ENCODE measurements around the gene POTEG. TPM values are rescaled to one million over a fixed set of nuclear protein-coding genes. Genes with fewer than 3 reads are reported as not detected.
"Not testable (repeated sequence)": the region's sequence is repeated elsewhere in the genome, so short reads cannot be mapped to it uniquely, and the experiment has no call there.

The POTEG gene
- polyA plus RNA-seq, 2 of the 4 experiments (the other 2 are of a cell fraction) = not detected

DNA sequence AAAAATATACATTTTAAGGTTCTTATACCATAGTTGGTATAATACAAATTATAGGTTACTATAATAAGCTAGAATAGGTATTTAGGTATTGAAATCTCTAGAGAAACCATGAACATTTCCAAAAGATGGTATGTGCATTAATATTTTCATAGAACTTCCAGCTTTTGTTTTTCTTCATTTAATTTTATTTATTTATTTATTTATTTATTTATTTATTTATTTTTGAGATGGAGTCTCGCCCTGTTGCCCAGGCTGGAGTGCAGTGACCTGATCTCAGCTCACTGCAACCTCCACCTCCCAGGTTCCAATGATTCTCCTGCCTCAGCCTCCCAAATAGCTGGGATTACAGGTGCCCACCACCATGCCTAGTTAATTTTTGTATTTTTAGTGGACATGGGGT is 54.0 kb downstream of the POTEG start:
- FAIRE-seq; H3K9me3 ChIP-seq; H3K4me3 ChIP-seq; DNase-seq (ENCODE audit: low read depth in 1 of 2, low spot score in 1 of 2); ATAC-seq; H3K4me2 ChIP-seq; H3K4me1 ChIP-seq; CTCF ChIA-PET; H3K27ac ChIP-seq; POLR2A ChIA-PET: not testable (repeated sequence)
- TF ChIP-seq ZC3H11A (IDR thresholded peaks at IDR 0.05) = peak; percentile 71
- WGBS (ENCODE audit: missing lambda C conversion rate) = 41% methylated on average over 1 of the region's 1 CpG

DNA sequence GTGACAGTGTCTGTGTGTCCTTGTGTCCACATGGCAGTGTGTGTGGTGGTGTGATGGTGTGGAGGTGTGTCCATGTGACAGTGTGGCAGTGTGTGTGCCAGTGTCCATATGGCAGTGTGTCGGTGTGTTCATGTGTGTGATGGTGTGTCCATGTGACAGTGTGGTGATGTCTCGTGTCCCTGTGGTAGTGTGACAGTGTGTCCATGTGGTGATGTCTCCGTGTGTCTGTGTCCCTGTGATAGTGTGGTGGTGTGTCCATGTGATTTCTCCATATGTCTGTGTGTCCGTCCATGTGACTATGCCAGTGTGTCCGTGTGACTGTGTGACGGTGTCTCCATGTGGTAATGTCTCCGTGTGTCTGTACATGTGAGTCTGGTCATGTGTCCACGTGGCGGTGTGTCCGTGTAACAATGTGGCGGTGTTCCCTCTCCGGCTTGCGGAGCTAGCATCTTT is 59.7 kb downstream of the POTEG start:
- peak in 1 of 2 experiments; percentile 7 for DNase-seq (ENCODE audit: low read depth in 1 of 2, low spot score in 1 of 2)
- FAIRE-seq, H3K4me3 ChIP-seq, H3K4me1 ChIP-seq, CTCF ChIA-PET, H3K27ac ChIP-seq, POLR2A ChIA-PET, H3K4me2 ChIP-seq, H3K9me3 ChIP-seq: not testable (repeated sequence)
- peak in 1 of 2 experiments; percentile 31; a peak in 4 of 6 replicates for ATAC-seq
- WGBS (ENCODE audit: missing lambda C conversion rate) = 60% methylated on average over 13 of the region's 13 CpGs

GRCh38 chr14:19372813-19373500 is 61.2 kb downstream of the POTEG start:
- CTCF ChIA-PET, FAIRE-seq, POLR2A ChIA-PET, H3K4me1 ChIP-seq, H3K9me3 ChIP-seq, H3K27ac ChIP-seq: not testable (repeated sequence)
- TF ChIP-seq SMC3 (IDR thresholded peaks at IDR 0.05) (0 out of 3 replicates have a peak, but pooled peaks have one; percentile 9), RAD21 (conservative IDR thresholded peaks at IDR 0.05 in 1 of 2, IDR thresholded peaks at IDR 0.05 in 1 of 2) (0 out of 5 replicates have a peak, but pooled peaks have one; percentile 19 to 28), CTCF (IDR thresholded peaks at IDR 0.05) (peak; percentile 55)
- TF ChIP-seq, protein P1, sequence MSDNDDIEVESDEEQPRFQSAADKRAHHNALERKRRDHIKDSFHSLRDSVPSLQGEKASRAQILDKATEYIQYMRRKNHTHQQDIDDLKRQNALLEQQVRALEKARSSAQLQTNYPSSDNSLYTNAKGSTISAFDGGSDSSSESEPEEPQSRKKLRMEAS (IDR thresholded peaks at IDR 0.05) = peak; percentile 49; the same call in 1 of the 2 replicates
- Histone ChIP-seq H3K4me3 (peak overlapping the region; percentile 30; the same call in 2 of the 3 replicates), H3K4me2 (peak overlapping the region; percentile 54)
- peak; percentile 15 to 75 for DNase-seq (ENCODE audit: low read depth in 1 of 2, low spot score in 1 of 2)
- WGBS (ENCODE audit: missing lambda C conversion rate) = 54% methylated on average over 49 of the region's 49 CpGs
- peak; percentile 96 to 99 for ATAC-seq

- FAIRE-seq; ATAC-seq; H3K4me3 ChIP-seq; H3K4me1 ChIP-seq; H3K4me2 ChIP-seq; CTCF ChIA-PET; H3K27ac ChIP-seq; H3K9me3 ChIP-seq; DNase-seq (ENCODE audit: low read depth in 1 of 2, low spot score in 1 of 2); POLR2A ChIA-PET: not testable (repeated sequence)
- WGBS (ENCODE audit: missing lambda C conversion rate) = 68% methylated on average over 14 of the region's 16 CpGs
These were observed 62.4 kb downstream of the POTEG start for GRCh38 chr14:19371767-19372166.

- H3K27ac ChIP-seq; CTCF ChIA-PET; H3K4me2 ChIP-seq; H3K4me3 ChIP-seq; H3K4me1 ChIP-seq; ATAC-seq; H3K9me3 ChIP-seq; FAIRE-seq; POLR2A ChIA-PET; DNase-seq (ENCODE audit: low read depth in 1 of 2, low spot score in 1 of 2): not testable (repeated sequence)
- WGBS (ENCODE audit: missing lambda C conversion rate) = 72% methylated on average over 7 of the region's 16 CpGs
These were observed 71.3 kb downstream of the POTEG start for GRCh38 chr14:19362803-19363202.

- H3K4me2 ChIP-seq; DNase-seq (ENCODE audit: low read depth in 1 of 2, low spot score in 1 of 2); H3K9me3 ChIP-seq; CTCF ChIA-PET; H3K4me1 ChIP-seq; H3K27ac ChIP-seq; H3K4me3 ChIP-seq; ATAC-seq; FAIRE-seq; POLR2A ChIA-PET: not testable (repeated sequence)
- 65% methylated on average over 9 of the region's 18 CpGs for WGBS (ENCODE audit: missing lambda C conversion rate)
These were observed 71.8 kb downstream of the POTEG start for GRCh38 chr14:19362323-19362722.

DNA sequence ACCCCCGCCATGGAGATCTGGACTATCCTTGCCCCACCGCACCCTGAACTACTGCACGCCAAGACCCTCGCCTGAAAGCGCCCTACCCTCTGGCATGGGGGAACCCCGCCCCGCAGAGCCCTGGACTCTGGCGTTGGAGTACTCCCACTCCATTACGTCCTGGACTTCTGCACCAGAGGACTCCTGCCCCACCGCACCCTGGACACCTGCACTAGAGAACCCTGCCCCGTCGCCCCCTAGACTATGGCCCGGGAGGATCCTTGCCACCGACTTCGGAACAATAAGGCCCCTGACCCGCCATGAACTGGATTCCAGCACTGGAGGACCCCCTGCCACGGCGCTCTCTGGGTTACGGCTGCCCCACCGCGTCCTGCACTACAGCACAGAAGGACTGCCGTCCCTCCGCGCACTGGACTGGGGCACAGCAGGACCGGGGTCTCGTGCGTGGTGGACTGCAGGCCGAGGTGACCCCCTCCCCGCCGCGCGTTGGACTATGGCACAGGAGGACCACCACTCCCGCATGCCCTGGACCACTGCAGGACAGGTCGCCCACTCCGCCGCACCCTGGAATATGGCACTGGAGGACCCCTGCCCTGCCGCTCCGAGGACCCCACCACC is 72.4 kb downstream of the POTEG start:
- CTCF ChIA-PET, H3K4me3 ChIP-seq: not testable (repeated sequence)
- 75% methylated on average over 9 of the region's 38 CpGs for WGBS (ENCODE audit: missing lambda C conversion rate)

GRCh38 chr14:19360937-19361635 is 73.1 kb downstream of the POTEG start:
- H3K4me2 ChIP-seq; FAIRE-seq; DNase-seq (ENCODE audit: low read depth in 1 of 2, low spot score in 1 of 2); POLR2A ChIA-PET; H3K27ac ChIP-seq; CTCF ChIA-PET; H3K9me3 ChIP-seq; H3K4me3 ChIP-seq; H3K4me1 ChIP-seq: not testable (repeated sequence)
- WGBS (ENCODE audit: missing lambda C conversion rate) = 57% methylated on average over 6 of the region's 34 CpGs
- peak; percentile 42 to 47; a peak in 2 of 6 replicates for ATAC-seq

More for the DNA sequence above, 72.4 kb downstream of the POTEG start:
- H3K9me3 ChIP-seq; DNase-seq (ENCODE audit: low read depth in 1 of 2, low spot score in 1 of 2); ATAC-seq; H3K27ac ChIP-seq; POLR2A ChIA-PET; H3K4me1 ChIP-seq; H3K4me2 ChIP-seq; FAIRE-seq: not testable (repeated sequence)
